Measurements from ENCODE around the gene AKAP3.
A peak's percentile ranks its signal among the peaks of the same experiment; 100 is the strongest.

Gene AKAP3

GRCh38 chr12:4648501-4649357 is at the start of gene AKAP3, which contains the start of gene NDUFA9:
TSS of gene AKAP3 (minus strand) at chr12:4649051. CDS start at chr12:4638196, 10,855 bp downstream.
TSS of gene NDUFA9 (plus strand) at chr12:4649114. CDS start at chr12:4649127, 13 bp downstream.
- DNase-seq = peak; percentile 86

DNA sequence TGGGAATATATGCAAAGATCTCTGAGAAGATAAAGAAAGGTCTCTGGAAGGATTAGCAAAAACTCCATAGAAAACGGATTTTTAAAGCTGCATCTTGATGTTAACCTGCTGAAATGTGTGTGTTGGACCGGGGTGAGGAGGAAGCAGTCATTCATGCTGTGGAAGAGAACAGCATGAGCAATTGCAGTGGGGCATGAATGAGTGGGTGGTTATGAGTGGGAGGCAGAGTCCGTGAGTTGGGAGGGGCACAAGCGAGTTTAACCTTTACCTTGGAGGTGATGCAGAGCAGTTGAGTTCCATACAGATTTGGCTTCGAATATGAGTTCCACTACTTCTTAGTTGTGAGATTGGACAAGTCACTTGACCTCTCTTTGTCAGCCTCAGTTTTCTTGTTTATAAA is 41.9 kb upstream of the AKAP3 start:
- DNase-seq = no peak

GRCh38 chr12:4685317-4685716 is 36.5 kb upstream of the AKAP3 start:
- no peak for DNase-seq

GRCh38 chr12:4681732-4682131 is 32.9 kb upstream of the AKAP3 start:
- no peak for DNase-seq

- no peak for DNase-seq
Measured at GRCh38 chr12:4679711-4680110, 30.9 kb upstream of the AKAP3 start.

- DNase-seq = no peak
Measured at GRCh38 chr12:4665236-4665635, 16.4 kb upstream of the AKAP3 start.

DNA sequence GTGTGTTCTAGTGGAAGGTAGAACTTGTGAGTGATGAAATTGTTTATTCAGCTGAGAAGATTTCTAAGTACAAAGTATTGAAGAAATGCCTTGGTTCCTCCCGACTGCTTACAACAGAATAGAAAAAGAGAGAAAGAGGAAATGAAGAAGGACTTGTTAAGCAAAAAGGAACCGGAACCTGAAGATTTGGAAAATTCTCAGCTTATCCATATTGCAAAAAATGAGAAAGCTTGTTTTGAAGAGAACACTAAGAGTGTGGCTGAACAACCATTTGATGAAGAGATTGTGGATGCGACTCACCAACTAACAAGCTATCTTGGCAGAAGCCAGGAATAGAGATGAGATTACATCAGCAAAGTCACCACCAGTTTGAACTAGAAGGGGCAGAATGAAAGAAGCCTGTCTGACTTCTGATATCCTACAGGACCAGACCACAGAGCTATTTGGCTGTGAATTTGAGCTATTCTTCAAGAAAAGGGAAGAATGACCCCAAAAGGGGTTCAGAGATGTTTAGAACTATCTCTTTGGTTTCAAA is 15.2 kb upstream of the AKAP3 start:
- no peak for DNase-seq

DNA sequence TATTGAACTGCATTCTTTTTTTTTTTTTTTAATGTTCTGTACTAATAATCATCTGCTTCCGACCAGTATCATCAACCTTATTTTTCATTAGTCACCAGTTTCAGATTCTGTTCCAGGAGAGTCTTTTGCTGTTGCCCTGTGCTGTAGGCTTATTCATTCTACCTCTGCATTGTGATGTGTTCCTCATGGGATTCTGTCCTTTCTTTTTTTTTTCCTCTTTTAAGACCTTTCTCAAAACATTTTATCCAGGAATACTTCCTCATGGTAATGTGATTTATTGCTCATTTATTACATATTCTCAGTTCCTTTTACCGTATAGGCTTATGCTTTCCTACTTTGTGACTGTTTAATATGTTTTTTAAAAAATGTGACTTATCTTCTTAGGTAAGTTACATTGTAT is 4.8 kb upstream of the AKAP3 start:
- no peak for DNase-seq

DNA sequence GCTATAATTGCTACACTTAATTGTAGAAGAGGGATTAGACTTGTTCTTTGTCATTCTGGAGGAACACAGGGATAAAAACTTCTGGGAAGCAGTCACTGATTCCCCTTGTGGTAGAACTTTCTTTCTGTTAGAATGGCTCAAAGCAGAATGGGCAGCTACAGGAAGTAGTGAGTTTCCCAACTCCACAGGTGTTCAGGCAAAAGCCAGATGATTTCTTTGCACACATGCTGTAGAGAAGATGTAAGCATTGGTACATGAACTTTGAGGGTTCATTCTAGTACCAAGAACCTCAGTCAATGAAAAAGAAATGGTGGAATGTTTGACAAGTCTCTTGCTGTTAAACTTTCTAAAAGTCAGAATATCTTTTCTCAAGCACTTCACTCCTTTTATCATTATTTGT is 4.4 kb upstream of the AKAP3 start:
- DNase-seq = no peak

- DNase-seq = no peak
Measured at GRCh38 chr12:4649358-4649661, 459 bp upstream of the AKAP3 start.

DNA sequence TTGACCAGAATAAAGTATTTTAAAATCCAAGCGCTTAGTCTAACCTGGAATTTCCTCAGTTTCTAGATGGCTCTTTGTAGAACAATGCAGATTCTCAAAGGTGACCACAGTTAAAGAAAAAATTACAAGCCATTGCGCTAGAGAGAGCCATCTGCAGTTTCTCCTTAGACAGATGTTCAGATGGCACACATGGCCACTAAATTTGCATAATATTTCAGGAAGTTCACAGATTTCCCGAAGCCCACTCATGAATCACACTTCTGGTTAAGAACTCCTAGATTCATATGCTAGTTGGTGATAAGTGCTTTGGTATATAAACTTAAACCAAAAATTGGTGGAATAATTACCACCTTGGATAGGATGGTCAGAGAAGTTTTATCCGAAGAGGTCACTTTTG is 749 bp downstream of the AKAP3 start:
- no peak for DNase-seq

GRCh38 chr12:4645023-4645422 is 3.8 kb downstream of the AKAP3 start:
- no peak for DNase-seq

DNA sequence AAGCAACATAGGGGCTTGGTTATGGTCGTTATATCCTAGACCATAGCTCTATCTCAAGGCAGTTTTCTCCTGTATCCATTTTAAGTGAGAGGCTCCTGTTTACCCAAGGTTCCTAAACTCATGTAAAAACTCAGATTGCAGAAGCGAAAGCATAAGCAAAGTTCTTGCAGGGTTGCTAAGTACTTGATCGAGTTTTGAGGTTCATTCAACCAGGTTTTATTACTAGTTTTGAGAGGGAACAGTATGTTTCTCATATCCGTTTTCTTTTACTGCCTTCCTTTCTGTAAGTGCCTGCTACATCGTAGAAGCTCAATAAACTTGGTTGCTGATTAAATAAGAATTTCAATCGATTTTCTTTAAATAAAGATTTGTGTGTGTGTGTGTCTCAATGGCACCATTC is 5.1 kb downstream of the AKAP3 start:
- no peak for DNase-seq

DNA sequence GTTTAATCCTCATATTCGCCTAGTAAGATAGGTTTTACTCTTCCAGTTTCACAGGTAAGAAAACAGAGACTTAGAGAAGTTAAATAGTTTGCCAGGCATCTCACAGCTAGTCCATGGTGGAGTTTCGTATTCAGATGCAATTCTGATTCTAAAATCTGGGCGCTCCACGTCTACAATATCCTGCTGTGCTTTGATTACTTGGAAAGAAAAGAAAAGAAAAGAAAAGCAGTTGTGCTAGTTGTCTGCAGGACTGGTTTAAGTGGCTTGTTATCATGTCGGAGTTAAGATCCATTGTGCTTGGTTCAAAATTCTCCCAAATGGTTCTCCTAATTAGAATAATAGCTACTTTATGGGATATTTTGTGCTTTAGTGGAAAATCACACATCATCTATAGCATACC is 18.6 kb downstream of the AKAP3 start:
- DNase-seq = no peak

DNA sequence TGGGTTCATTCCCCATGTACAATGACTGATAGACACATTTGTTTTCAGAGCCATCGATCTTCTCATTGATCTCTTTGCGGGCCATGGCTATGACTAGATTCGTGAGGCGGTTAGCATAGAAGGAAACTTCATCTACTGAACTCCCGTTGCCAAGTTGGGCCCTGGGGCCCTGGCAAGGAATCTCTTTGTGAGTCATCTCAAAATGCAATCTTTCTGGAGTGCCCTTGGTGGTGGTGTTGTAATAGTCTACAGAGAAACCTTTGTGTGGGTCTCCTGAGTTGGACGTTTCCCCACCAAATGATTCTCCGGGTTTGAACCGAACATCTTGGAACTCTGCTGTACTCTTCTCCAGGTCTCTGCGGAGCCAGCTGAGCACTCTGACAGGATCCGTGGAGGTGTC is 20.4 kb downstream of the AKAP3 start:
- DNase-seq = no peak

- DNase-seq = no peak
Measured at GRCh38 chr12:4626543-4626942, 22.3 kb downstream of the AKAP3 start.

DNA sequence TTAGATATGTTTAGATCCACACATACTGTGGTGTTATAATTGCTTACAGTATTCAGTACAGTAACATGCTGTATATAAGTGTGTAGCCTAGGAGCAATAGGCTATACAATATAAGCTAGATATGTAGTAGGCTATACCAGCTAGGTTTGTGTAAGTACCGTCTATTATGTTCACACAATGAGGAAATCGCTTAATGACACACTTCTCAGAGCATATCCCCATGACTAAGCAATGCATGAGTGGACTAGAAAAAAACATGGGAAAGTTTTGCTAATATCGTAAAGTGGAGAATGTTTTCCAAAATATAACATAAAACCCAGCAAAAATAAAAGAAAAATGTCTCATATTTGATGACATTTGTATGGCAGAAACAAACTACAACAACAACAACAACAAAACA is 27.3 kb downstream of the AKAP3 start:
- no peak for DNase-seq

- no peak for DNase-seq
Measured at GRCh38 chr12:4615667-4616066, 33.2 kb downstream of the AKAP3 start.

- no peak for DNase-seq
Measured at GRCh38 chr12:4610481-4610880, 38.4 kb downstream of the AKAP3 start.

GRCh38 chr12:4609071-4609470 is 39.8 kb downstream of the AKAP3 start:
- DNase-seq = no peak

DNA sequence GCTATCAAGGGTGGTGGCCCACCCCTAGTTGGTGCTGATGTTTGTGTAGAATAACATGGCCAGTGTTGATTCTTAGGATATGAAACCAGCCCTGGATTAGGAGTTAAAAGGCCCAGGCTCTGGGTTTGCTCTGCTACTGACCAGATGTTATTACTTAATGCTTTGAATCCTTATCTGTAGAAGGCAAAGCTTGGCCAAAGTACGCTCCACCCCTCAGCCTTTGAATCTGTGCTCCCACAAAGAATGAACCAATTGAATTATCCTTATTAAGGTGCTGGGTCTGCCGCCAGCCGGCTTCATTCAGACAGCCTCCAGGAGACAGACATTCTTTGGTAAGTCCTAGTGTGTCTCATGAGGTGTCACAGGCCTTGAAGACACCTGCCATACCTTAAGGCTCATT is 41.8 kb downstream of the AKAP3 start:
- no peak for DNase-seq

GRCh38 chr12:4604684-4605193 is 44.1 kb downstream of the AKAP3 start:
- DNase-seq = peak; percentile 88

DNA sequence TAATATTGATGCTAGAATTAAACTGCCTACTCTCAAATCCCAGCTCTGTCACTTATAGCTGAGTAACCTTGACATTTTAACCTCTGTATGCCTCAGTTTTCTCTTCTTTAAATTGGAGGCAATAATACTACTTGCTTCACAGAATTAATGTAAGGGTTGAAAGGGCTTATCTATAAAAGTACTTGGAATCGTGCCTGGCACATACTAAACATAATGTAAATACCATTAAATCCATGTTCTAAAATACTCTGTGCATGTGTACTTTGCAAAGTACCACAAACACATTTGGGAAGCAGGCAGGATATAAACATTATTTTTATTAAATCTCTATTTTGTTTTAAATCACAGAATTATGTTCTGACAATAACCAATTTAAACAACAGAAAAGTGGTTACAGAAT is 44.9 kb downstream of the AKAP3 start:
- no peak for DNase-seq

GRCh38 chr12:4603421-4603820 is 45.4 kb downstream of the AKAP3 start:
- DNase-seq = no peak

GRCh38 chr12:4595881-4596280 is 53.0 kb downstream of the AKAP3 start:
- no peak for DNase-seq
